K562 (cell line): ENCODE measurements around the gene GNGT1.

Experiments
- BRF2 ChIP-seq: IDR thresholded peaks from 3 replicates; pipeline ENCODE4 v1.6.1; 2011; ENCODE audit warnings: borderline replicate concordance, mild to moderate bottlenecking; ENCODE audit not compliant: insufficient read length, insufficient read depth
- KHSRP ChIP-seq: fragments of 450-650 bp; IDR thresholded peaks from 2 replicates; pipeline ENCODE4 v1.6.1; 2017
- LEF1 ChIP-seq: fragments of 450-650 bp; IDR thresholded peaks from 2 replicates; pipeline ENCODE4 v1.6.1; 2016; ENCODE audit warnings: mild to moderate bottlenecking
- MXI1 ChIP-seq: IDR thresholded peaks from 2 replicates; pipeline ENCODE4 v1.6.1; 2011; ENCODE audit warnings: low read depth, mild to moderate bottlenecking, improper control_type of control experiment, low read length
- SMARCC2 ChIP-seq: fragments of 450-650 bp; IDR thresholded peaks from 2 replicates; pipeline ENCODE4 v1.6.1; 2017; ENCODE audit warnings: antibody characterized with exemption, moderate library complexity, mild to moderate bottlenecking, low read depth
- SNAPC5 ChIP-seq: fragments of 250-450 bp; sonication (Bioruptor Pico); IDR thresholded peaks from 2 replicates; pipeline ENCODE4 v1.8.0; 2021; ENCODE audit warnings: moderate library complexity, mild to moderate bottlenecking, inconsistent platforms
- TEAD1 ChIP-seq, 2 experiments: fragments of 450-650 bp in 1 of 2; sonication (generic) in 1 of 2; formaldehyde crosslinking; IDR thresholded peaks; 2 replicates each; pipeline versions ENCODE4 v1.4.0 to v1.8.0; 2020 to 2022; ENCODE audit warnings: mild to moderate bottlenecking in 2 of 2, missing genetic modification reagents in 1 of 2
- ZFPM2 ChIP-seq: fragments of 250-450 bp; sonication (Bioruptor Pico); IDR thresholded peaks from 2 replicates; pipeline ENCODE4 v1.5.1; 2022; ENCODE audit warnings: mild to moderate bottlenecking
- ZNF124 ChIP-seq: sonication (generic); formaldehyde crosslinking; IDR thresholded peaks from 2 replicates; pipeline ENCODE4 v1.8.1; 2022; ENCODE audit warnings: missing genetic modification reagents
- ZNF23 ChIP-seq: fragments of 250-450 bp; sonication (Bioruptor Pico); IDR thresholded peaks from 2 replicates; pipeline ENCODE4 v1.4.0; 2020; ENCODE audit warnings: mild to moderate bottlenecking
- ZNF318 ChIP-seq, 2 experiments: fragments of 450-650 bp; IDR thresholded peaks; 2 replicates each; pipeline ENCODE4 v1.6.1; 2016; ENCODE audit warnings: mild to moderate bottlenecking in 2 of 2, borderline replicate concordance in 1 of 2, low read depth in 1 of 2, moderate library complexity in 1 of 2
- ZNF644 ChIP-seq: fragments of 200-800 bp; sonication (Bioruptor generic); IDR thresholded peaks from 2 replicates; pipeline ENCODE4 v1.6.1; 2016; ENCODE audit warnings: low read depth, missing genetic modification characterization, missing compliant biosample characterization

GRCh38 chr7:93883917-93884345 is 22.4 kb upstream of the GNGT1 start:
- TF ChIP-seq BRF2 (no peak), ZNF644 (no peak), ZNF318 (IDR thresholded peaks at IDR 0.05; ENCODE audit: borderline replicate concordance in 1 of 2, low read depth in 1 of 2) (no peak), MXI1 (no peak), ZFPM2 (no peak), LEF1 (no peak), SMARCC2 (no peak), KHSRP (no peak), ZNF23 (CRISPR knock-in tag) (no peak), SNAPC5 (CRISPR knock-in tag) (no peak), TEAD1 (CRISPR knock-in tag; IDR thresholded peaks at IDR 0.05) (no peak), ZNF124 (no peak)
